DMS 273 treated with DMSO at 0.1 percent for 48 hours (cell line): ENCODE measurements around the gene IL1A.

Experiments
- DNase-seq: peaks from one replicate; lab custom pipeline; 2025; lab: John Stamatoyannopoulos, UW

The IL1A gene

GRCh38 chr2:112726487-112727190, 57.7 kb downstream of the IL1A start:
- peak; percentile 72 for DNase-seq

GRCh38 chr2:112725545-112726457, 58.5 kb downstream of the IL1A start:
- no peak for DNase-seq

- DNase-seq = no peak
Observed at GRCh38 chr2:112724591-112725525, 59.4 kb downstream of the IL1A start.

GRCh38 chr2:112723995-112724394, 60.3 kb downstream of the IL1A start:
- no peak for DNase-seq
